Astrocyte (in vitro differentiated cells and primary cell): Measurements from ENCODE around the gene SETD1B. TPM values are rescaled to one million over a fixed set of nuclear protein-coding genes. Genes with fewer than 3 reads are reported as not detected.

Experiments used
- DNase-seq: peaks from one replicate; pipeline ENCODE4 v3.0.0-alpha.2; 2010; ENCODE audit warnings: low read depth
- FAIRE-seq: peaks from 2 replicates; lab custom pipeline; 2011; peaks lifted over from hg19 to GRCh38; lab: Jason Lieb, UNC
- H2AFZ ChIP-seq: 2 replicates; pipeline ENCODE4 v1.6.0; 2012; ENCODE audit warnings: low read depth, low read length, inconsistent platforms
- H3K27ac ChIP-seq: 2 replicates; pipeline ENCODE4 v1.5.1; 2011; ENCODE audit warnings: low read depth, low read length, inconsistent platforms
- H3K27me3 ChIP-seq: 2 replicates; pipeline ENCODE4 v1.6.0; 2011; ENCODE audit warnings: low read length, inconsistent platforms; ENCODE audit not compliant: insufficient read depth
- H3K36me3 ChIP-seq: 2 replicates; pipeline ENCODE4 v1.5.1; 2011; ENCODE audit warnings: low read length, inconsistent platforms; ENCODE audit not compliant: insufficient read depth
- H3K4me1 ChIP-seq: 2 replicates; pipeline ENCODE4 v1.5.1; 2011; ENCODE audit warnings: low read length, inconsistent platforms; ENCODE audit not compliant: insufficient read depth
- H3K4me2 ChIP-seq: 2 replicates; pipeline ENCODE4 v1.6.0; 2012; ENCODE audit warnings: low read length, inconsistent platforms
- H3K4me3 ChIP-seq: 2 replicates; pipeline ENCODE4 v1.5.1; 2011; ENCODE audit warnings: low read depth, mild to moderate bottlenecking, low read length, inconsistent platforms; ENCODE audit not compliant: insufficient read depth
- H3K79me2 ChIP-seq: 2 replicates; pipeline ENCODE4 v1.6.0; 2012; ENCODE audit warnings: mild to moderate bottlenecking, low read length, inconsistent platforms; ENCODE audit not compliant: insufficient read depth
- H3K9ac ChIP-seq: 2 replicates; pipeline ENCODE4 v1.6.0; 2012; ENCODE audit warnings: mild to moderate bottlenecking, low read length, inconsistent platforms
- H3K9me3 ChIP-seq: 2 replicates; pipeline ENCODE4 v1.5.1; 2012; ENCODE audit warnings: low read depth, mild to moderate bottlenecking, low read length, inconsistent platforms; ENCODE audit not compliant: insufficient read depth
- H4K20me1 ChIP-seq: 2 replicates; pipeline ENCODE4 v1.6.0; 2012; ENCODE audit warnings: low read length, inconsistent platforms; ENCODE audit not compliant: insufficient read depth
- H3K27ac Mint-ChIP-seq: one replicate; pipeline ENCODE4 v1.8.0; 2021; ENCODE audit warnings: mild to moderate bottlenecking, mixed read lengths; ENCODE audit not compliant: unreplicated experiment
- H3K27me3 Mint-ChIP-seq: one replicate; pipeline ENCODE4 v1.8.0; 2021; ENCODE audit warnings: low read depth, mixed read lengths; ENCODE audit not compliant: unreplicated experiment
- H3K36me3 Mint-ChIP-seq: one replicate; pipeline ENCODE4 v1.8.0; 2021; ENCODE audit warnings: low read depth, mixed read lengths; ENCODE audit not compliant: unreplicated experiment
- H3K4me1 Mint-ChIP-seq: one replicate; pipeline ENCODE4 v1.8.0; 2021; ENCODE audit warnings: low read depth, mixed read lengths; ENCODE audit not compliant: unreplicated experiment
- H3K4me3 Mint-ChIP-seq: one replicate; pipeline ENCODE4 v1.8.0; 2021; ENCODE audit warnings: mild to moderate bottlenecking, moderate library complexity, mixed read lengths; ENCODE audit not compliant: unreplicated experiment
- H3K9me3 Mint-ChIP-seq: one replicate; pipeline ENCODE4 v1.8.0; 2021; ENCODE audit warnings: mild to moderate bottlenecking, mixed read lengths; ENCODE audit not compliant: unreplicated experiment
- EZH2 ChIP-seq: IDR thresholded peaks from 2 replicates; pipeline ENCODE4 v1.6.1; 2012; ENCODE audit warnings: mild to moderate bottlenecking, low read length, inconsistent platforms; ENCODE audit not compliant: insufficient read depth
- total RNA-seq: library from RNA; stranded (reverse); gene quantifications from 2 replicates; pipeline ENCODE4 v1.2.1, GENCODE V29; 2021
- TF ChIP-seq, protein P1 (sequence below): IDR thresholded peaks from 2 replicates; pipeline ENCODE4 v1.5.1; 2011; ENCODE audit warnings: low read depth, mild to moderate bottlenecking, inconsistent platforms, low read length, moderate library complexity; ENCODE audit not compliant: insufficient read depth

Gene SETD1B
- total RNA-seq, 1 donor from 2014 or later = 24.0 TPM

DNA sequence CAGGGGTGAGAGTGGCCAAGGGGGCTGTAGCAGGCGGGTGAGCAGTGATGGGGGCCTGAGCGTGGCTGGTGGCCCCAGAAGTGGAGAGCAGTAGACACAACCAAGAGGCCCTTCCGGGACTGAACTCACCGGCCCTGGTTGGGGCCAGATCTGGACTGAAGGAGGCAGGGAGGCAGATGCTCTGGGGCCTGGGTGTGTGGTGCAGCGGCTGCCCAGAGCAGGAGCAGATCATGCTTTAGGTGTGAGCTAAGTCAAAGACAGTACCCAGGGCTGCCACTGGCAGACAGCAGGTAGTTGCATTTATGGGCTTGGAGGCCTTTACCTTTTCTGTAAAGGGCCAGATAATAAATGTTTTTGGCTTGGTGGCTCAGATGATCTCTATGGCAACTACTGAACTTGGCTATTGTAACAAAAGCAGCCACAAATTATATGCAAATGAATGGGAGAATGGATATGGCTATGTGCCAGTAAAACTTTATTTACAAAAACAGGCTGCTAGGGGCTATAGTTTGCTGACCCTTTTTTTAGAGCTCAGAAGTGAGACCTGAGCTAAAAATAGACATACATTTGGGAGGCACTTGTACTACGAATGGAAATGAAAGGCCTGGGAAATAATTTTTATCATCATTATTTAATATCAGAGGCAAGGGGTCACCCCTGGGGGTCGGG lies 25.6 kb downstream of the SETD1B start:
- Mint-ChIP-seq H3K9me3 (no peaks in the 10 kb centered on the region), H3K36me3 (peaks cover 26% of the 10 kb centered on the region), H3K4me3 (no peak overlapping the region), H3K27ac (no peak overlapping the region), H3K4me1 (no peaks in the 10 kb centered on the region), H3K27me3 (no peaks in the 10 kb centered on the region)
- Histone ChIP-seq H3K9me3 (no peaks in the 10 kb centered on the region), H3K4me3 (no peak overlapping the region), H3K36me3 (peaks cover 36% of the 10 kb centered on the region), H3K4me1 (no peaks in the 10 kb centered on the region), H2AFZ (no peak overlapping the region), H3K27ac (no peak overlapping the region), H3K27me3 (no peaks in the 10 kb centered on the region), H3K9ac (no peak overlapping the region), H3K79me2 (no peaks in the 10 kb centered on the region), H4K20me1 (peaks cover 26% of the 10 kb centered on the region), H3K4me2 (no peak overlapping the region)
- FAIRE-seq (no peak), DNase-seq (no peak)
- TF ChIP-seq, protein P1, sequence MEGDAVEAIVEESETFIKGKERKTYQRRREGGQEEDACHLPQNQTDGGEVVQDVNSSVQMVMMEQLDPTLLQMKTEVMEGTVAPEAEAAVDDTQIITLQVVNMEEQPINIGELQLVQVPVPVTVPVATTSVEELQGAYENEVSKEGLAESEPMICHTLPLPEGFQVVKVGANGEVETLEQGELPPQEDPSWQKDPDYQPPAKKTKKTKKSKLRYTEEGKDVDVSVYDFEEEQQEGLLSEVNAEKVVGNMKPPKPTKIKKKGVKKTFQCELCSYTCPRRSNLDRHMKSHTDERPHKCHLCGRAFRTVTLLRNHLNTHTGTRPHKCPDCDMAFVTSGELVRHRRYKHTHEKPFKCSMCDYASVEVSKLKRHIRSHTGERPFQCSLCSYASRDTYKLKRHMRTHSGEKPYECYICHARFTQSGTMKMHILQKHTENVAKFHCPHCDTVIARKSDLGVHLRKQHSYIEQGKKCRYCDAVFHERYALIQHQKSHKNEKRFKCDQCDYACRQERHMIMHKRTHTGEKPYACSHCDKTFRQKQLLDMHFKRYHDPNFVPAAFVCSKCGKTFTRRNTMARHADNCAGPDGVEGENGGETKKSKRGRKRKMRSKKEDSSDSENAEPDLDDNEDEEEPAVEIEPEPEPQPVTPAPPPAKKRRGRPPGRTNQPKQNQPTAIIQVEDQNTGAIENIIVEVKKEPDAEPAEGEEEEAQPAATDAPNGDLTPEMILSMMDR = no peak
- TF ChIP-seq EZH2 = no peak

GRCh38 chr12:121830134-121830533 lies 26.3 kb downstream of the SETD1B start:
- Histone ChIP-seq H4K20me1 (peaks cover 19% of the 10 kb centered on the region), H3K4me3 (no peak overlapping the region), H3K27me3 (no peaks in the 10 kb centered on the region), H3K4me2 (no peak overlapping the region), H3K36me3 (peaks cover 32% of the 10 kb centered on the region), H3K9me3 (no peaks in the 10 kb centered on the region), H2AFZ (no peak overlapping the region), H3K9ac (no peak overlapping the region), H3K4me1 (no peaks in the 10 kb centered on the region), H3K79me2 (no peaks in the 10 kb centered on the region), H3K27ac (no peak overlapping the region)
- DNase-seq = no peak
- Mint-ChIP-seq H3K27ac (no peak overlapping the region), H3K4me3 (no peak overlapping the region), H3K27me3 (no peaks in the 10 kb centered on the region), H3K9me3 (no peaks in the 10 kb centered on the region), H3K36me3 (peaks cover 26% of the 10 kb centered on the region), H3K4me1 (no peaks in the 10 kb centered on the region)
- no peak for TF ChIP-seq EZH2
- TF ChIP-seq, protein P1 = no peak
- no peak for FAIRE-seq

GRCh38 chr12:121830588-121831265 lies 26.9 kb downstream of the SETD1B start:
- H3K4me3 ChIP-seq = no peak overlapping the region
- no peak overlapping the region for H3K4me2 ChIP-seq
- no peak overlapping the region for H3K27ac ChIP-seq
- H3K79me2 ChIP-seq = no peaks in the 10 kb centered on the region
- peaks cover 32% of the 10 kb centered on the region for H3K36me3 ChIP-seq
- no peaks in the 10 kb centered on the region for H3K9me3 ChIP-seq
- H3K27ac Mint-ChIP-seq = no peak overlapping the region
- H2AFZ ChIP-seq = no peak overlapping the region
- H3K9me3 Mint-ChIP-seq = no peaks in the 10 kb centered on the region
- H3K9ac ChIP-seq = no peak overlapping the region
- peaks cover 18% of the 10 kb centered on the region for H4K20me1 ChIP-seq
- peaks cover 26% of the 10 kb centered on the region for H3K36me3 Mint-ChIP-seq
- no peak for TF ChIP-seq EZH2
- TF ChIP-seq, protein P1 = no peak
- H3K27me3 ChIP-seq = no peaks in the 10 kb centered on the region
- H3K4me3 Mint-ChIP-seq = no peak overlapping the region
- DNase-seq = no peak
- FAIRE-seq = no peak
- no peaks in the 10 kb centered on the region for H3K27me3 Mint-ChIP-seq
- no peaks in the 10 kb centered on the region for H3K4me1 Mint-ChIP-seq
- H3K4me1 ChIP-seq = no peaks in the 10 kb centered on the region
